Pancreas (tissue), 10 donors: Measurements from ENCODE around the gene LRRC25. TPM values are rescaled to one million over a fixed set of nuclear protein-coding genes. Genes with fewer than 3 reads are reported as not detected.
A peak's percentile ranks its signal among the peaks of the same experiment; 100 is the strongest.
"Not testable (repeated sequence)": the region's sequence is repeated elsewhere in the genome, so short reads cannot be mapped to it uniquely, and the experiment has no call there.

Source experiments
- ATAC-seq, 4 donors: fragments of 200-7000 bp; cut with Tn5 transposase; one replicate each; pipeline versions ENCODE4 v1.8.0 to v1.9.1; 2020; ENCODE audit warnings: mild to moderate bottlenecking in 4 of 4, moderate library complexity in 4 of 4
- DNase-seq, 6 donors: peaks; one replicate each; pipeline ENCODE4 v3.0.0-alpha.2; 2020
- FAIRE-seq: peaks from 2 replicates; lab custom pipeline; 2012; peaks lifted over from hg19 to GRCh38; lab: Jason Lieb, UNC
- H3K27ac ChIP-seq, 4 donors: fragments of 200-600 bp; sonication (generic); 1 replicate in 3 of 4; 2 replicates in 1 of 4; pipeline versions ENCODE4 v1.5.0 to v1.8.0; 2020
- H3K27me3 ChIP-seq, 4 donors: fragments of 200-600 bp; one replicate each; pipeline ENCODE4 v1.8.0; 2021
- H3K36me3 ChIP-seq, 3 donors: fragments of 200-600 bp; sonication (generic) in 1 of 3; one replicate each; pipeline versions ENCODE4 v1.5.0 to v1.8.0; 2020 to 2021
- H3K4me1 ChIP-seq, 3 donors: fragments of 200-600 bp; one replicate each; pipeline ENCODE4 v1.8.0; 2021
- H3K4me3 ChIP-seq, 4 donors: fragments of 200-600 bp; sonication (generic) in 2 of 4; one replicate each; pipeline versions ENCODE4 v1.5.0 to v1.8.0; 2020 to 2021
- H3K9me3 ChIP-seq, 4 donors: fragments of 200-600 bp; one replicate each; pipeline ENCODE4 v1.8.0; 2021
- CTCF ChIP-seq, 4 donors: fragments of 200-600 bp; sonication (generic) in 3 of 4; IDR thresholded peaks; one replicate each; pipeline versions ENCODE4 v1.5.0 to v1.8.0; 2021; ENCODE audit warnings: antibody characterized with exemption in 4 of 4
- WGBS, 2 donors: extraction: QIAGEN DNeasy Blood & Tissue Kit; methylation state at CpG; one replicate each; pipeline ENCODE4 v1.1.7; 2013; 5-methylcytosine and 5-hydroxymethylcytosine counted together
- intact Hi-C, 3 donors: fragments of 100-400 bp; cut with DNase I; formaldehyde crosslinking; loops; one replicate each; pipeline versions ENCODE4 v1.11.1 to v1.14.2; 2022
- polyA plus RNA-seq, 2 donors: library from polyadenylated mRNA; stranded (reverse); fragments of 200-250 nt; gene quantifications; one replicate each; pipeline ENCODE4 v1.2.3, GENCODE V29; 2013
- total RNA-seq, 6 donors: library from RNA; stranded (reverse); fragmentation: NEBNext Ultra II Directional in 4 of 6; extraction: Animal tissue kit (Norgen Biotek cat#: 25700) in 4 of 6; gene quantifications; one replicate each; pipeline versions ENCODE4 v1.2.1 to v1.2.4, GENCODE V29; 2021 to 2023
- donor health status: healthy with polysubstance abuse.
- donor health status: DM: no; HTN: no; CAD: no; lungs with moderate emphysema.
- donor health status: DM: no; HTN: no; CAD: no.
- donor health status: control.
- donor health status: control.
- donor health status: Bipolar disorder and iron deficiency.
- donor health status: DM: yes; HTN: yes; CAD: no.
- donor health status: DM: no; HTN: no; CAD: no.
- donor health status: DM: no; HTN: no; CAD: no.
- donor health status: DM: yes; HTN: yes; CAD: no.

Gene LRRC25
- total and polyA plus RNA-seq, 8 donors: 0.14 to 6.1 (median 0.97) TPM

- no peaks in the 10 kb centered on the region for H3K9me3 ChIP-seq
- ATAC-seq (no peak), FAIRE-seq (no peak), DNase-seq (no peak)
- no peak overlapping the region for H3K4me3 ChIP-seq
- no peaks in the 10 kb centered on the region for H3K4me1 ChIP-seq
- WGBS, 2 donors: 86 to 91% methylated on average over 9 of the region's 9 CpGs
- no peak overlapping the region for H3K27ac ChIP-seq
- no peaks in the 10 kb centered on the region for H3K36me3 ChIP-seq
- no peaks in the 10 kb centered on the region for H3K27me3 ChIP-seq
- TF ChIP-seq CTCF (IDR thresholded peaks at IDR 0.05): no peak
- intact Hi-C loops: no loop called here
Measured at GRCh38 chr19:18406749-18407148, 9.3 kb upstream of the LRRC25 start.

GRCh38 chr19:18405754-18406153, 8.3 kb upstream of the LRRC25 start:
- ATAC-seq, H3K4me1 ChIP-seq, H3K9me3 ChIP-seq, H3K4me3 ChIP-seq, FAIRE-seq, H3K27me3 ChIP-seq, H3K27ac ChIP-seq, intact Hi-C loops, H3K36me3 ChIP-seq, DNase-seq: not testable (repeated sequence)
- 89 to 93% methylated on average over 11 of the region's 11 CpGs for WGBS, 2 donors

- H3K9me3 ChIP-seq, H3K27me3 ChIP-seq, H3K4me3 ChIP-seq, H3K4me1 ChIP-seq, H3K36me3 ChIP-seq, FAIRE-seq, intact Hi-C loops, ATAC-seq, DNase-seq: not testable (repeated sequence)
- peak overlapping the region in 3 of 4 donors; percentile 4 to 47 (median 33) for H3K27ac ChIP-seq
- 53 to 58% methylated on average over 18 of the region's 18 CpGs for WGBS, 2 donors
Measured at GRCh38 chr19:18402455-18403248, 5.2 kb upstream of the LRRC25 start.

GRCh38 chr19:18401580-18402112, 4.2 kb upstream of the LRRC25 start:
- Histone ChIP-seq H3K27ac (peak overlapping the region in 2 of 4 donors; percentile 23 to 47), H3K27me3 (no peaks in the 10 kb centered on the region), H3K36me3 (no peaks in the 10 kb centered on the region), H3K9me3 (no peaks in the 10 kb centered on the region), H3K4me3 (no peak overlapping the region), H3K4me1 (peaks cover 0 to 9% (median 0%) of the 10 kb centered on the region in 3 donors)
- FAIRE-seq: no peak
- DNase-seq: peak in 2 of 6 donors; percentile 37 to 54
- intact Hi-C loops: no loop called here
- 55 to 63% methylated on average over 7 of the region's 7 CpGs for WGBS, 2 donors
- TF ChIP-seq CTCF (IDR thresholded peaks at IDR 0.05): no peak
- ATAC-seq: peak in 3 of 4 donors; percentile 62 to 77 (median 76)

- Histone ChIP-seq H3K4me3 (no peak overlapping the region), H3K36me3 (no peaks in the 10 kb centered on the region), H3K27me3 (no peaks in the 10 kb centered on the region), H3K9me3 (no peaks in the 10 kb centered on the region), H3K27ac (peak overlapping the region in 2 of 4 donors; percentile 30 to 47), H3K4me1 (peaks cover 0 to 9% (median 0%) of the 10 kb centered on the region in 3 donors)
- ATAC-seq (peak; percentile 56 to 78 (median 75)), FAIRE-seq (no peak), DNase-seq (peak in 3 of 6 donors; percentile 48 to 71 (median 61))
- intact Hi-C loops: no loop called here
- 22 to 27% methylated on average over 6 of the region's 6 CpGs for WGBS, 2 donors
- TF ChIP-seq CTCF (IDR thresholded peaks at IDR 0.05): no peak
Measured at GRCh38 chr19:18399008-18399407, 1.6 kb upstream of the LRRC25 start.
